HEK293 (cell line): Measurements from ENCODE around the gene CDCA3.

Experiments
- CTCF ChIA-PET: fragments of 350-600 bp; formaldehyde crosslinking; extraction: SDS; loops from one replicate; lab custom pipeline; 2021; ENCODE audit warnings: antibody characterized with exemption; lab: Yijun Ruan, JAX
- POLR2A ChIA-PET: fragments of 300-600 bp; formaldehyde crosslinking; extraction: SDS; loops from one replicate; lab custom pipeline; 2020; ENCODE audit warnings: antibody characterized with exemption, inconsistent platforms; lab: Yijun Ruan, JAX
- H3K27ac ChIP-seq: fragments of 200-500 bp; sonication (Bioruptor generic); 2 replicates; pipeline ENCODE4 v1.5.1; 2014; ENCODE audit warnings: low read depth, low read length, control low read depth, inconsistent platforms; ENCODE audit errors: extremely low read depth
- H3K36me3 ChIP-seq, 2 experiments: fragments of 200-500 bp in 1 of 2; sonication (Bioruptor generic) in 1 of 2; 1 replicate in 1 of 2; 2 replicates in 1 of 2; pipeline ENCODE4 v1.5.1; 2014 to 2017; ENCODE audit warnings: inconsistent platforms in 2 of 2, low read length in 2 of 2; ENCODE audit not compliant: control insufficient read depth in 2 of 2, insufficient read depth in 1 of 2
- H3K4me1 ChIP-seq: fragments of 200-500 bp; sonication (Bioruptor generic); 2 replicates; pipeline ENCODE4 v1.5.1; 2014; ENCODE audit warnings: mild to moderate bottlenecking, low read length, inconsistent platforms; ENCODE audit not compliant: control insufficient read depth, insufficient read depth
- H3K4me3 ChIP-seq: 2 replicates; pipeline ENCODE4 v1.5.1; 2011; ENCODE audit warnings: low read depth, mild to moderate bottlenecking, control low read depth, low read length, moderate library complexity
- H3K9me3 ChIP-seq: fragments of 200-500 bp; sonication (Bioruptor generic); 2 replicates; pipeline ENCODE4 v1.5.1; 2014; ENCODE audit warnings: low read depth, low read length, inconsistent platforms; ENCODE audit not compliant: control insufficient read depth, insufficient read depth
- GFI1B ChIP-seq: fragments of 450-650 bp; formaldehyde crosslinking; IDR thresholded peaks from 2 replicates; pipeline ENCODE4 v1.5.1; 2016; ENCODE audit warnings: missing biosample characterization, missing genetic modification characterization
- HOXD13 ChIP-seq: sonication (generic); formaldehyde crosslinking; IDR thresholded peaks from 2 replicates; pipeline ENCODE4 v1.8.0; 2022; ENCODE audit warnings: missing genetic modification reagents, borderline replicate concordance
- KLF8 ChIP-seq: fragments of 450-650 bp; formaldehyde crosslinking; IDR thresholded peaks from 2 replicates; pipeline ENCODE4 v1.5.1; 2016; ENCODE audit warnings: missing biosample characterization, missing genetic modification characterization
- PBX3 ChIP-seq: sonication (generic); formaldehyde crosslinking; IDR thresholded peaks from 2 replicates; pipeline ENCODE4 v1.8.1; 2022; ENCODE audit warnings: mild to moderate bottlenecking, moderate library complexity, missing genetic modification reagents
- PRDM1 ChIP-seq: fragments of 450-650 bp; formaldehyde crosslinking; IDR thresholded peaks from 2 replicates; pipeline ENCODE4; 2016; ENCODE audit warnings: missing biosample characterization, missing genetic modification characterization
- TCF7L2 ChIP-seq: IDR thresholded peaks from 2 replicates; pipeline ENCODE4 v1.6.1; 2011; ENCODE audit warnings: low read depth, mild to moderate bottlenecking, inconsistent platforms, low read length, moderate library complexity, borderline replicate concordance
- TRIM28 ChIP-seq: IDR thresholded peaks from 2 replicates; pipeline ENCODE4 v1.6.1; 2011; ENCODE audit warnings: low read length, control low read depth, borderline replicate concordance
- ZBTB17 ChIP-seq: fragments of 450-650 bp; formaldehyde crosslinking; IDR thresholded peaks from 2 replicates; pipeline ENCODE4 v1.5.1; 2016; ENCODE audit warnings: missing biosample characterization, missing genetic modification characterization
- ZNF121 ChIP-seq: fragments of 450-650 bp; formaldehyde crosslinking; IDR thresholded peaks from 2 replicates; pipeline ENCODE4 v1.5.1; 2016; ENCODE audit warnings: missing biosample characterization, missing genetic modification characterization
- ZNF138 ChIP-seq: fragments of 450-650 bp; formaldehyde crosslinking; IDR thresholded peaks from 2 replicates; pipeline ENCODE4 v1.5.1; 2016; ENCODE audit warnings: missing biosample characterization, missing genetic modification characterization, borderline replicate concordance
- ZNF146 ChIP-seq: fragments of 450-650 bp; formaldehyde crosslinking; IDR thresholded peaks from 2 replicates; pipeline ENCODE4 v1.5.1; 2016; ENCODE audit warnings: missing biosample characterization, missing genetic modification characterization
- ZNF335 ChIP-seq: fragments of 450-650 bp; formaldehyde crosslinking; conservative IDR thresholded peaks from 2 replicates; pipeline ENCODE4 v1.5.1; 2016; ENCODE audit warnings: missing biosample characterization, missing genetic modification characterization
- ZNF366 ChIP-seq: fragments of 450-650 bp; formaldehyde crosslinking; conservative IDR thresholded peaks from 2 replicates; pipeline ENCODE4 v1.5.1; 2016; ENCODE audit warnings: missing biosample characterization, missing genetic modification characterization
- ZNF398 ChIP-seq: fragments of 450-650 bp; formaldehyde crosslinking; IDR thresholded peaks from 2 replicates; pipeline ENCODE4 v1.5.1; 2017; ENCODE audit warnings: missing biosample characterization, missing genetic modification characterization
- ZNF423 ChIP-seq: fragments of 450-650 bp; formaldehyde crosslinking; IDR thresholded peaks from 2 replicates; pipeline ENCODE4 v1.5.1; 2016; ENCODE audit warnings: missing biosample characterization, missing genetic modification characterization
- ZNF600 ChIP-seq: fragments of 450-650 bp; formaldehyde crosslinking; IDR thresholded peaks from 2 replicates; pipeline ENCODE4 v1.5.1; 2016; ENCODE audit warnings: missing biosample characterization, missing genetic modification characterization
- ZNF776 ChIP-seq: fragments of 450-650 bp; formaldehyde crosslinking; IDR thresholded peaks from 2 replicates; pipeline ENCODE4 v1.5.0; 2017; ENCODE audit warnings: missing biosample characterization, missing genetic modification characterization, borderline replicate concordance
- ZSCAN5A ChIP-seq: fragments of 450-650 bp; formaldehyde crosslinking; IDR thresholded peaks from 2 replicates; pipeline ENCODE4 v1.5.1; 2016; ENCODE audit warnings: missing biosample characterization, missing genetic modification characterization
- TF ChIP-seq, protein P1 (sequence below): fragments of 450-650 bp; formaldehyde crosslinking; conservative IDR thresholded peaks from 2 replicates; pipeline ENCODE4 v1.5.1; 2016; ENCODE audit warnings: low read depth, missing biosample characterization, missing genetic modification characterization
- TF ChIP-seq, protein P2 (sequence below): fragments of 450-650 bp; formaldehyde crosslinking; IDR thresholded peaks from 2 replicates; pipeline ENCODE4 v1.5.1; 2016; ENCODE audit warnings: missing biosample characterization, missing genetic modification characterization

The CDCA3 gene

DNA sequence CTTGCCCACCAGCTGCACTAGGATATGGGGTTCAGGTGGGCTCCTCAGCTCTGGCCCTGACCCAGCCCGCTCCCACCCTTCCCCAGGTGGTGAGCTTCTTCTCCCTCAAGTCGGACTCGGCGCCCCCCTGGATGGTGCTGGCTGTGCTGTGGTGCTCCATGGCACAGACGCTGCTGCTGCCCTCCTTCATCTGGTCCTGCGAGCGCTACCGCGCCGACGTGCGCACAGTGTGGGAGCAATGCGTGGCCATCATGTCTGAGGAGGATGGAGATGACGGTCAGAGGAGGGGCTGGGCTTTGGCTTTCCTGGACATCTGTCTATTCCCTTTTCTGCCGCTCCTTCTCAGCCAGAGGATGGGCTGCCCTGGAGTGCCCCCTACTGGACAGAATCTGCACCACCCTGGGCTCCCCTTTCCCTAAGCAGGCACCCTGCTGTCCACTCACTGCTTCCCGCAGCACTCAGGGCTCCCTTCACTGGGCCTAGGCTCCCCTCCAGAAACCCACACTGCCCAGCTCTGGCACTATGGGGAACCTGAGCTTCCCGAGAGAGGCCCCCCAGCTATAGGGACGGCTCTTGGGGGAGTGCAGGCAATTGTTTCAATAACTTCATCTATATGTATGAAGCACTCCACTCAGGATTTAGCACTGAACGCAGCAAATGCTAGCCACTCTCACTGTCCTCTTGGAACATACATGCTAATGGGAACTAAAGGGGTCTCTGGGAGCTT lies 25.5 kb downstream of the CDCA3 start (continued):
- TF ChIP-seq ZNF398 (no peak), ZNF121 (tag by site-specific recombination) (no peak), ZBTB17 (tag by site-specific recombination) (peak; percentile 82), HOXD13 (CRISPR knock-in tag) (no peak), PBX3 (CRISPR knock-in tag) (no peak), ZNF776 (no peak), ZNF600 (tag by site-specific recombination) (peak; percentile 82; the same call in 1 of the 2 replicates)
- TF ChIP-seq, protein P1, sequence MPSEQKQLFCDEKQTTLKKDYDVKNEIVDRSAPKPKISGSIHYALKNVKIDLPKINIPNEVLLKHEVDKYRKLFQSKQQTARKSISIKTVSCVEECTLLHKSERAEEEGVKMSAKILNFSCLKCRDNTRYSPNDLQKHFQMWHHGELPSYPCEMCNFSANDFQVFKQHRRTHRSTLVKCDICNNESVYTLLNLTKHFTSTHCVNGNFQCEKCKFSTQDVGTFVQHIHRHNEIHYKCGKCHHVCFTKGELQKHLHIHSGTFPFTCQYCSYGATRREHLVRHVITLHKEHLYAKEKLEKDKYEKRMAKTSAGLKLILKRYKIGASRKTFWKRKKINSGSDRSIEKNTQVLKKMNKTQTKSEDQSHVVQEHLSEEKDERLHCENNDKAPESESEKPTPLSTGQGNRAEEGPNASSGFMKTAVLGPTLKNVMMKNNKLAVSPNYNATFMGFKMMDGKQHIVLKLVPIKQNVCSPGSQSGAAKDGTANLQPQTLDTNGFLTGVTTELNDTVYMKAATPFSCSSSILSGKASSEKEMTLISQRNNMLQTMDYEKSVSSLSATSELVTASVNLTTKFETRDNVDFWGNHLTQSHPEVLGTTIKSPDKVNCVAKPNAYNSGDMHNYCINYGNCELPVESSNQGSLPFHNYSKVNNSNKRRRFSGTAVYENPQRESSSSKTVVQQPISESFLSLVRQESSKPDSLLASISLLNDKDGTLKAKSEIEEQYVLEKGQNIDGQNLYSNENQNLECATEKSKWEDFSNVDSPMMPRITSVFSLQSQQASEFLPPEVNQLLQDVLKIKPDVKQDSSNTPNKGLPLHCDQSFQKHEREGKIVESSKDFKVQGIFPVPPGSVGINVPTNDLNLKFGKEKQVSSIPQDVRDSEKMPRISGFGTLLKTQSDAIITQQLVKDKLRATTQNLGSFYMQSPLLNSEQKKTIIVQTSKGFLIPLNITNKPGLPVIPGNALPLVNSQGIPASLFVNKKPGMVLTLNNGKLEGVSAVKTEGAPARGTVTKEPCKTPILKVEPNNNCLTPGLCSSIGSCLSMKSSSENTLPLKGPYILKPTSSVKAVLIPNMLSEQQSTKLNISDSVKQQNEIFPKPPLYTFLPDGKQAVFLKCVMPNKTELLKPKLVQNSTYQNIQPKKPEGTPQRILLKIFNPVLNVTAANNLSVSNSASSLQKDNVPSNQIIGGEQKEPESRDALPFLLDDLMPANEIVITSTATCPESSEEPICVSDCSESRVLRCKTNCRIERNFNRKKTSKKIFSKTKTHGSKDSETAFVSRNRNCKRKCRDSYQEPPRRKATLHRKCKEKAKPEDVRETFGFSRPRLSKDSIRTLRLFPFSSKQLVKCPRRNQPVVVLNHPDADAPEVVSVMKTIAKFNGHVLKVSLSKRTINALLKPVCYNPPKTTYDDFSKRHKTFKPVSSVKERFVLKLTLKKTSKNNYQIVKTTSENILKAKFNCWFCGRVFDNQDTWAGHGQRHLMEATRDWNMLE (tag by site-specific recombination) = no peak
- TF ChIP-seq, protein P2, sequence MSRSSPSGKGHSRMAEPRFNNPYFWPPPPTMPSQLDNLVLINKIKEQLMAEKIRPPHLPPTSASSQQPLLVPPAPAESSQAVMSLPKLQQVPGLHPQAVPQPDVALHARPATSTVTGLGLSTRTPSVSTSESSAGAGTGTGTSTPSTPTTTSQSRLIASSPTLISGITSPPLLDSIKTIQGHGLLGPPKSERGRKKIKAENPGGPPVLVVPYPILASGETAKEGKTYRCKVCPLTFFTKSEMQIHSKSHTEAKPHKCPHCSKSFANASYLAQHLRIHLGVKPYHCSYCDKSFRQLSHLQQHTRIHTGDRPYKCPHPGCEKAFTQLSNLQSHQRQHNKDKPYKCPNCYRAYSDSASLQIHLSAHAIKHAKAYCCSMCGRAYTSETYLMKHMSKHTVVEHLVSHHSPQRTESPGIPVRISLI = no peak

- Histone ChIP-seq H3K27ac (no peak overlapping the region), H3K4me3 (no peak overlapping the region), H3K9me3 (no peaks in the 10 kb centered on the region), H3K36me3 (peaks cover 0 to 5% of the 10 kb centered on the region in 2 experiments; a peak in 1 of 3 replicates), H3K4me1 (peaks cover 6% of the 10 kb centered on the region; the same call in 1 of the 2 replicates)
- ChIA-PET POLR2A (interaction anchor here (0.7 kb wide), 1 partner anchor 58 kb away, joined by 3 read pairs; no protein-coding TSS in a partner anchor), CTCF (interaction anchor here (0.5 to 8.1 kb wide), 33 partner anchors 10 to 1280 kb away, joined by 3 to 116 read pairs (median 4); partner anchors contain the start of genes CDCA3, GNB3, LAG3 and MLF2)
- TF ChIP-seq ZNF423 (tag by site-specific recombination) = no peak
- no peak for TF ChIP-seq PRDM1
- TF ChIP-seq ZNF138 = no peak
- no peak for TF ChIP-seq ZNF335 (tag by site-specific recombination)
- TF ChIP-seq TRIM28 = no peak
- no peak for TF ChIP-seq ZNF146 (tag by site-specific recombination)
- TF ChIP-seq, protein P2 = no peak
- TF ChIP-seq GFI1B (tag by site-specific recombination) = no peak
- TF ChIP-seq ZSCAN5A (tag by site-specific recombination) = no peak
- no peak for TF ChIP-seq KLF8 (tag by site-specific recombination)
- TF ChIP-seq TCF7L2 = no peak
- peak; percentile 31; the same call in 1 of the 2 replicates for TF ChIP-seq ZNF366 (tag by site-specific recombination)
Measured at GRCh38 chr12:6824901-6825381, 26.1 kb downstream of the CDCA3 start.
